ENCODE data around the gene ILK. TPM values are rescaled to one million over a fixed set of nuclear protein-coding genes. Genes with fewer than 3 reads are reported as not detected.
A peak's percentile ranks its signal among the peaks of the same experiment; 100 is the strongest.

Gene ILK
- total RNA-seq, 4 donors from 2014 or later: 81.1 to 121 (median 97.3) TPM

DNA sequence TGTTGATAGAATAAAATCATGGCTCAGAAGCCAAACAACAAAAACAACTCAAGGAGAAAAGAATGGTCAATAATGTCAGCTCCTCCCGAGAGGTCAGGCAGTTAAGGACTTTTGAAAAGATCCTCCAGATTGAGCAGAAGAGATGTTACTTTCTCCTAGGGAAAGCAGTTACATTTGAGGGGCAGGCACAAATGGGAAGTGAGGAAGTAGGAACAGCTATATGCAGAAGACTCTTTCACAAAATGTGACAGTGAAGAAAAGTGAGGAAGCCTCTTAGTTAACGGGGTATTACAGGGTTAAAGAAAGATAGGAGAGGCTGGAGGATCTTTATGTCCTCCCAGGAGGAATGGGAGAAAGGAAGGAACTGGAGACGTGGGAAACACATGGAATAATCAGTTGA lies 48.6 kb downstream of the ILK start:
- no peak overlapping the region for H3K27ac ChIP-seq
- H3K36me3 ChIP-seq: no peaks in the 10 kb centered on the region
- TF ChIP-seq, protein P1, sequence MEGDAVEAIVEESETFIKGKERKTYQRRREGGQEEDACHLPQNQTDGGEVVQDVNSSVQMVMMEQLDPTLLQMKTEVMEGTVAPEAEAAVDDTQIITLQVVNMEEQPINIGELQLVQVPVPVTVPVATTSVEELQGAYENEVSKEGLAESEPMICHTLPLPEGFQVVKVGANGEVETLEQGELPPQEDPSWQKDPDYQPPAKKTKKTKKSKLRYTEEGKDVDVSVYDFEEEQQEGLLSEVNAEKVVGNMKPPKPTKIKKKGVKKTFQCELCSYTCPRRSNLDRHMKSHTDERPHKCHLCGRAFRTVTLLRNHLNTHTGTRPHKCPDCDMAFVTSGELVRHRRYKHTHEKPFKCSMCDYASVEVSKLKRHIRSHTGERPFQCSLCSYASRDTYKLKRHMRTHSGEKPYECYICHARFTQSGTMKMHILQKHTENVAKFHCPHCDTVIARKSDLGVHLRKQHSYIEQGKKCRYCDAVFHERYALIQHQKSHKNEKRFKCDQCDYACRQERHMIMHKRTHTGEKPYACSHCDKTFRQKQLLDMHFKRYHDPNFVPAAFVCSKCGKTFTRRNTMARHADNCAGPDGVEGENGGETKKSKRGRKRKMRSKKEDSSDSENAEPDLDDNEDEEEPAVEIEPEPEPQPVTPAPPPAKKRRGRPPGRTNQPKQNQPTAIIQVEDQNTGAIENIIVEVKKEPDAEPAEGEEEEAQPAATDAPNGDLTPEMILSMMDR (IDR thresholded peaks at IDR 0.05): no peak
- TF ChIP-seq POLR2A (IDR thresholded peaks at IDR 0.05): no peak
- no peak overlapping the region for H3K4me3 ChIP-seq
- no peak for DNase-seq
- H3K4me1 ChIP-seq: peaks cover 0 to 14% (median 4%) of the 10 kb centered on the region in 4 donors
- H3K9me3 ChIP-seq: no peaks in the 10 kb centered on the region
- H3K27me3 ChIP-seq: no peaks in the 10 kb centered on the region

GRCh38 chr11:6653097-6653496 lies 49.5 kb downstream of the ILK start:
- Histone ChIP-seq H3K27me3 (no peaks in the 10 kb centered on the region), H3K27ac (no peak overlapping the region), H3K4me1 (peaks cover 0 to 5% (median 1%) of the 10 kb centered on the region in 4 donors), H3K4me3 (no peak overlapping the region), H3K36me3 (no peaks in the 10 kb centered on the region), H3K9me3 (no peaks in the 10 kb centered on the region)
- no peak for DNase-seq
- TF ChIP-seq, protein P1 (IDR thresholded peaks at IDR 0.05): no peak
- no peak for TF ChIP-seq POLR2A (IDR thresholded peaks at IDR 0.05)

GRCh38 chr11:6653656-6654055 lies 50.1 kb downstream of the ILK start:
- H3K9me3 ChIP-seq: no peaks in the 10 kb centered on the region
- TF ChIP-seq POLR2A (IDR thresholded peaks at IDR 0.05): no peak
- TF ChIP-seq, protein P1 (IDR thresholded peaks at IDR 0.05): no peak
- no peak overlapping the region for H3K27ac ChIP-seq
- H3K4me3 ChIP-seq: no peak overlapping the region
- DNase-seq: no peak
- no peaks in the 10 kb centered on the region for H3K36me3 ChIP-seq
- H3K4me1 ChIP-seq: peaks cover 0 to 4% (median 1%) of the 10 kb centered on the region in 4 donors
- H3K27me3 ChIP-seq: no peaks in the 10 kb centered on the region

- Histone ChIP-seq H3K27me3 (no peaks in the 10 kb centered on the region), H3K4me3 (peak overlapping the region in 2 of 4 donors; percentile 48 to 54)
These were observed 50.9 kb downstream of the ILK start for GRCh38 chr11:6654281-6655019.

DNA sequence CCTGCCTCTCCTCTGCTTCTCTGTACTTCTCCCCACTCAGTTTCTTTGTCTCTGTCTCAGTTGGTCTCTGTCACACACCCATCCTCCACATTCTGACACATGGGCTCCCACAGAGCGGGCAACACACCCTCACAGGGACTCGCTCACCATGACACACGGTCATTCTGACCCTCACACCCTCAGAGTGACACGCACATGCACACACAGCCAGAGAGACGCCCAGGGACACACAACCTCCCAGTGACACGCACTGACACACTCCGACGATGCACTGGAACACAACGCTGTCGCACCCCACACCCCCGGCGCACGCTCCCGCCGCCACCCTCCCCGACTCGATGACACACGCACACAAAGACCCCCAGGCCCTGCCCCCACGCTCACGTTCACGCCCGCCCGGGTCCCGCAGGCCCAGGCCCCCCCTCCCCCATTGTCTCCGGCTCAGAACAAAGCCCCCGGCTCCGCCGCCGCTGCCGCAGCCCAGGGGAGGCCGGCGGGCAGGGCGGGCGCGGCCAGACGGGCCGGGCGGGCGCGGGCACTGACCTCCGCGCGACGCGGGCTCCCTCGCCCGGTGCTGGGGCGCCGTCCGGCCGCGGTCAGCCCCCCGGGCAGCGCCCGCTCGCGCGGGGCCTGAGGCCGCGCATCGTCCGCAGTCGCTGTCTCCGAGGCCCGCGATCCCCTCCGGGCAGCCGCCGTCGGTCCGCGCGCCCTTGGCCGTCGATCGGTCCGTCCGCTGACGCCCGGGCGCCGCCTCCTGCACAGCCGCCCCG lies 51.6 kb downstream of the ILK start:
- Histone ChIP-seq H3K4me3 (peak overlapping the region; percentile 29 to 61 (median 51)), H3K9me3 (no peaks in the 10 kb centered on the region), H3K4me1 (peaks cover 0 to 3% (median 0%) of the 10 kb centered on the region in 4 donors), H3K27ac (peak overlapping the region; percentile 40 to 76 (median 70)), H3K36me3 (no peaks in the 10 kb centered on the region), H3K27me3 (no peaks in the 10 kb centered on the region)
- DNase-seq: peak in 1 of 3 donors; percentile 51
- TF ChIP-seq, protein P1 (IDR thresholded peaks at IDR 0.05): no peak
- no peak for TF ChIP-seq POLR2A (IDR thresholded peaks at IDR 0.05)

More at GRCh38 chr11:6654281-6655019, 50.9 kb downstream of the ILK start:
- Histone ChIP-seq H3K4me1 (peaks cover 0 to 3% (median 0%) of the 10 kb centered on the region in 4 donors), H3K27ac (peak overlapping the region; percentile 40 to 76 (median 70)), H3K9me3 (no peaks in the 10 kb centered on the region), H3K36me3 (no peaks in the 10 kb centered on the region)
- DNase-seq: no peak
- TF ChIP-seq, protein P1 (IDR thresholded peaks at IDR 0.05): no peak
- no peak for TF ChIP-seq POLR2A (IDR thresholded peaks at IDR 0.05)

Data from Peyer's patch (tissue), 4 donors.